ENCODE data around the gene HIBCH. TPM values are rescaled to one million over a fixed set of nuclear protein-coding genes. Genes with fewer than 3 reads are reported as not detected.

Gene HIBCH
- total RNA-seq, 1 donor from 2014 or later = 38.8 TPM

DNA sequence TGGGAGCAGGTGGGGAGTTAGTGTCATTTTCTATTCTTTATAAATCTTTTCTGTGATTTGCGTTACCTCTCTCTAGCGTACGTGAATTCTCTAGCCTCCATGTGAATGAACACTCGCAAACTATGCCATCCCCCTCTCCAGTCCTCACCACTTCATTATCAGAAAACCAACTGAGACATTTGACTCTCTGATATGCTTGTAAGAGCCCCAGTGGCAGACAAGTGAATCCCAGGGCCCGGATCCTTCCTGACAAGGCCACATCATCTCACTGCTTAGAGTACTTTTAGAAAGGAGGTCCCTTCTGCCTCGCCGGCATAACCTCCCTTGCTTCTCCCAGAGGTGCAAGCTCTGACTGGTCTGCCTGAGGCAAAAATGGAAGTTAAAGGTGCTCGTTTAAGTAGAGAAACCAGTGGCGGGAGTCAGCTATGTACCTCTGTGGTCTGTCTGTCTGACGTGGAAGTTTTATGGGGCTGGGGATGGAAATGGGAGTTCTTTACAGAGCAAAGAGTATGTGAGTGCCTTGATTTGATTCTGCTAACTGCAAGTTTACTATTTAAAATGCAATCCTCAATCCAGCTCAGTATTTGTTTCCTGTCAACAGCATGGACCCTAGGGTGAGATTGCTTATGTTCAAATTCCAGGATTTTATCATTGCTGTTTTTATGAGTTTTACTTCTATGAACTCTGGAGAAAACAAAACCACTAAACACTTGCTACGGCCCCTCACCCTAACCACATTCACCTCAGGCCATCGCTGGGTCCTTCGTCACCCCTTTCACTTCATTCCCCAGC is 142.2 kb downstream of the HIBCH start:
- Histone ChIP-seq H3K9ac (no peak overlapping the region), H3K4me2 (no peak overlapping the region), H3K4me1 (peaks cover 9% of the 10 kb centered on the region), H3F3A (ENCODE audit: low read depth) (peaks cover 12% of the 10 kb centered on the region), H2AFZ (replicated peaks) (no peak overlapping the region), H3K36me3 (no peaks in the 10 kb centered on the region), H3K4me3 (no peak overlapping the region), H3K79me2 (ENCODE audit: low read depth) (no peaks in the 10 kb centered on the region), H3K27ac (no peak overlapping the region), H3K27me3 (peaks cover 35% of the 10 kb centered on the region), H3K9me3 (ENCODE audit: low read depth) (no peaks in the 10 kb centered on the region), H4K20me1 (ENCODE audit: low read depth) (no peaks in the 10 kb centered on the region)
- Mint-ChIP-seq H3K27ac (no peak overlapping the region), H3K4me3 (no peak overlapping the region), H3K9me3 (no peaks in the 10 kb centered on the region), H3K4me1 (peaks cover 14% of the 10 kb centered on the region), H3K27me3 (ENCODE audit: insufficient read depth, low read depth) (peaks cover 10% of the 10 kb centered on the region), H3K36me3 (no peaks in the 10 kb centered on the region)
- TF ChIP-seq, protein P1, sequence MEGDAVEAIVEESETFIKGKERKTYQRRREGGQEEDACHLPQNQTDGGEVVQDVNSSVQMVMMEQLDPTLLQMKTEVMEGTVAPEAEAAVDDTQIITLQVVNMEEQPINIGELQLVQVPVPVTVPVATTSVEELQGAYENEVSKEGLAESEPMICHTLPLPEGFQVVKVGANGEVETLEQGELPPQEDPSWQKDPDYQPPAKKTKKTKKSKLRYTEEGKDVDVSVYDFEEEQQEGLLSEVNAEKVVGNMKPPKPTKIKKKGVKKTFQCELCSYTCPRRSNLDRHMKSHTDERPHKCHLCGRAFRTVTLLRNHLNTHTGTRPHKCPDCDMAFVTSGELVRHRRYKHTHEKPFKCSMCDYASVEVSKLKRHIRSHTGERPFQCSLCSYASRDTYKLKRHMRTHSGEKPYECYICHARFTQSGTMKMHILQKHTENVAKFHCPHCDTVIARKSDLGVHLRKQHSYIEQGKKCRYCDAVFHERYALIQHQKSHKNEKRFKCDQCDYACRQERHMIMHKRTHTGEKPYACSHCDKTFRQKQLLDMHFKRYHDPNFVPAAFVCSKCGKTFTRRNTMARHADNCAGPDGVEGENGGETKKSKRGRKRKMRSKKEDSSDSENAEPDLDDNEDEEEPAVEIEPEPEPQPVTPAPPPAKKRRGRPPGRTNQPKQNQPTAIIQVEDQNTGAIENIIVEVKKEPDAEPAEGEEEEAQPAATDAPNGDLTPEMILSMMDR (IDR thresholded peaks at IDR 0.05) = no peak
- no peak for TF ChIP-seq EZH2 (IDR thresholded peaks at IDR 0.05)
- TF ChIP-seq EZH2phosphoT487 (IDR thresholded peaks at IDR 0.05) = no peak
- DNase-seq (ENCODE audit: low spot score) = no peak

DNA sequence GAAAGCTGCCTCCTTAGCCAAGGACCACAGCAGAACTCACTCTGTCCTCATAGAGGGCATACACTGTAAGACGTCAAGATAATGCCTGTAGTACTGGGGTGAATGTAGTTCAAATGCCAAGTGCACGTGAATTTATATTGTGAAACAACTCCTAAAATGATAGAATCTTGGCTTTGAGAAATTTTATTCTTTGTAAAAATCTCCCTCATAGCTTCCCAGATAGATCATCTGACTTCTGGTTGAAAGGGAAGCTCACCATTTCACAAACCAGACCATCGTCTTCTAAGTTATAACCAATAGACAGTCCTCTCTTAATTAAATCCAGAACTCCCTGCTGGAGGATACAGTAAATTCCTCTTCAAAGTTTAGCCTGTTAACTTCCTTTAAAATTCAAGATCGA is 146.2 kb downstream of the HIBCH start:
- Histone ChIP-seq H2AFZ (replicated peaks) (no peak overlapping the region), H3K27ac (no peak overlapping the region), H3K27me3 (no peaks in the 10 kb centered on the region), H4K20me1 (ENCODE audit: low read depth) (no peaks in the 10 kb centered on the region), H3K9ac (no peak overlapping the region), H3K4me3 (no peak overlapping the region), H3K4me2 (no peak overlapping the region), H3K4me1 (peaks cover 3% of the 10 kb centered on the region), H3K36me3 (no peaks in the 10 kb centered on the region), H3K9me3 (ENCODE audit: low read depth) (no peaks in the 10 kb centered on the region), H3K79me2 (ENCODE audit: low read depth) (no peaks in the 10 kb centered on the region), H3F3A (ENCODE audit: low read depth) (no peaks in the 10 kb centered on the region)
- Mint-ChIP-seq H3K36me3 (peaks cover 2% of the 10 kb centered on the region), H3K27ac (no peak overlapping the region), H3K4me3 (no peak overlapping the region), H3K9me3 (peaks cover 5% of the 10 kb centered on the region), H3K27me3 (ENCODE audit: insufficient read depth, low read depth) (no peaks in the 10 kb centered on the region), H3K4me1 (peaks cover 1% of the 10 kb centered on the region)
- no peak for DNase-seq (ENCODE audit: low spot score)
- no peak for TF ChIP-seq EZH2phosphoT487 (IDR thresholded peaks at IDR 0.05)
- TF ChIP-seq, protein P1 (IDR thresholded peaks at IDR 0.05) = no peak
- no peak for TF ChIP-seq EZH2 (IDR thresholded peaks at IDR 0.05)

DNA sequence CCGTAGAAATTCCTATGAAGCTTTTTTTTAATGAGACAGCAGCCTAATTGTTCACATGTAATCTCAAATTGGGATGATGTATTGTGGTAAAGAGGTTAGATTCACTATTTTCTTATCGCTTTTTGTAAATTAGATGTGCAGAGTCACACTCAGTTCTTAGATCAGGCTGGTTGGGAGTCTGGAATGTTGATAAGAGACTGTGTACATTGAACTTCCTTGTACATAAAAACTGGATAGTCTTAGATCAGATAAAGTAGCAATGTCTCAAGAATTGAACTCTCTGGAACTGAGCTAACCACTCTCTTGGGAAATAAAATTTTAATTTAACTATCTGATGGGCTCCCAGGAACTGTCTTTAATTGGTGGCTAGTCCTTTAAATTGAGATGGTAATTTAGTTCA is 149.0 kb downstream of the HIBCH start:
- peaks cover 3% of the 10 kb centered on the region for H3K36me3 Mint-ChIP-seq

More for the DNA sequence above, 149.0 kb downstream of the HIBCH start:
- peaks cover 6% of the 10 kb centered on the region for H3K9me3 Mint-ChIP-seq
- H3K4me3 Mint-ChIP-seq = no peak overlapping the region
- Histone ChIP-seq H3K4me3 (no peak overlapping the region), H3F3A (ENCODE audit: low read depth) (no peaks in the 10 kb centered on the region), H4K20me1 (ENCODE audit: low read depth) (no peaks in the 10 kb centered on the region), H3K27ac (no peak overlapping the region), H3K79me2 (ENCODE audit: low read depth) (no peaks in the 10 kb centered on the region), H3K9ac (no peak overlapping the region), H3K36me3 (no peaks in the 10 kb centered on the region), H3K4me2 (no peak overlapping the region), H3K9me3 (ENCODE audit: low read depth) (no peaks in the 10 kb centered on the region), H3K4me1 (peaks cover 3% of the 10 kb centered on the region), H3K27me3 (no peaks in the 10 kb centered on the region), H2AFZ (replicated peaks) (no peak overlapping the region)
- no peak overlapping the region for H3K27ac Mint-ChIP-seq
- no peaks in the 10 kb centered on the region for H3K27me3 Mint-ChIP-seq (ENCODE audit: insufficient read depth, low read depth)
- no peak for DNase-seq (ENCODE audit: low spot score)
- H3K4me1 Mint-ChIP-seq = peaks cover 3% of the 10 kb centered on the region
- TF ChIP-seq EZH2phosphoT487 (IDR thresholded peaks at IDR 0.05) (no peak), EZH2 (IDR thresholded peaks at IDR 0.05) (no peak)
- TF ChIP-seq, protein P1 (IDR thresholded peaks at IDR 0.05) = no peak
